GM19324 (cell line): ENCODE results near the gene CLPX.
A peak's percentile ranks its signal among the peaks of the same experiment; 100 is the strongest.
"Not testable (repeated sequence)": the region's sequence is repeated elsewhere in the genome, so short reads cannot be mapped to it uniquely, and the experiment has no call there.

Experiments used
- ATAC-seq: cut with Tn5 transposase; IDR thresholded peaks from one replicate; pipeline ENCODE4 v1.9.1; 2021; ENCODE audit warnings: mild to moderate bottlenecking, moderate library complexity; ENCODE audit not compliant: unreplicated experiment, low FRiP score

Gene CLPX

DNA sequence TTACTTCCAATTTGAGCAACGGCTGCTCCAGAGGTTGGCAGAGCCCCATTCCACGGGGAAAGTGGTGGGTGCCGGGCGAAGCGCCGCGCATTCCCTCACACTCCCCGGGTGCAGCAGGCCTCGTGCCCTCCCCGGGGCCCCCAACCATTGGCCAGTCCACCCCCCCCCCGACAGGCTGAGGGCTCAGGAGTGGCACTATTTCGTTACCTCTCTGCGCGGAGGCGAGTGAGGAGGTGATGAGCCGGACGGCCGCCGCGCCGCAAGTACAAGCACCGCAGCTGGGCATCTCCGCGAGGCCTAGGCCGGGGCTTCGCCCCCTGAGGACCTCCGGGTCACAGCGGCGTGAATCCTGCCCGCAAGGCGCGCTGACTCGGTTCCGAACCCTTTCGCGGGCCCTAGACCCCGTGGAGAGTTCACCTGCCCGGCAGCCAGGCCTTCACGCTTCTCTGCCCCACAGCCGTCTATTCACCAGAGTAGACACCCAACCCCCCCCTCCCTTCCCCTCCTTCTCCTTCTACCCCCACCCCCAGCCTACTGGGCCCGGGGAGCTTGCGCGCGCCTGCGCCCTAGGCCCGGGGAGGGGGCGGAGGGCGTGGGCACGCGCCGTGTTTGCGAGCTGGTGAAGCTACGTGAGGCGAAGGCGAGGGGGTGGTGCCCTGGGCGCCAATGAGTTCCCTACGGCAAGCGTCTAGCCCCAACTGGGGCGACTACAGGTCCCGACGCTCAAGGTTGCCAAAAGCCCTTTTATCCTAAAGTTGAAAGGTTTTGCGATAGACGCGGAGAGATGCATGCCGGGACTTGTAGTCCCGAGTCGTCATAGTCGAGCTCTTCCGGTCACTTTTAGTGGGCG, at the start of gene CLPX:
CLPX (minus strand) TSS at position 475 of the 850 bp plus-strand sequence; CDS start at position 286, 189 bp downstream.
- peak; percentile 85 for ATAC-seq

GRCh38 chr15:65233696-65234095, 48.6 kb upstream of the CLPX start:
- no peak for ATAC-seq

DNA sequence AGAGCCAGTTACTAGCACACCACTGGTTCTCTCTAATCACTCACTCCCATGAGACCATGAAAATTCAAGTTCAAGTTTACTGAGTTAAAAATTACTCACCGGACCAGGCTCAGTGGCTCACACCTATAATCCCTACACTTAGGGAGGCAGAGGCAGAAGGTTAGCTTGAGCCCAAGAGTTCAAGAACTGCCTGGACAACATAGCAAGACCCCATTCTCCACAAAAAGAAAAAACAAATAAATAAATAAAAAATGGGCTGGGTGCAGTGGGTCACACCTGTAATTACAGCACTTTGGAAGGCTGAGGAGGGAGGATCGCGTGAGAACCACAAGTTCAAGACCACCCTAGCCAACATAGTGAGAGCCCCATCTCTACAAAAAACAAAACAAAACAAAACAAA, 47.4 kb upstream of the CLPX start:
- ATAC-seq = no peak

DNA sequence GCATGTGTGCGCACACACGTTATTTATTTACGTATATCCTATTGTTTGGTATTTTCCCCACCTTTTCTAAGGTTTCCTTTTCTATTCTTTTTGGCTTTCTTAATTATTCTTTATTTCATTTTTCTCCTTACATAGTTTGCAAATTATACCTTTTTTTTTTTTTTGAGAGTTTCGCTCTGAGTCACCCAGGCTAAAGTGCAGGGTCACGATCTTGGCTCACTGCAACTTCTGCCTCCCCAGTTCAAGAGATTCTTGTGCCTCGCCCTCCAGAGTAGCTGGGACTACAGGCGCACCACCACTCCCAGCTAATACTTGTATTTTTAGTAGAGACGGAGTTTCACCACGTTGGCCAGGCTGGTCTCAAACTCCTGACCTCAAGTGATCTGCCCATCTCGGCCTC, 46.2 kb upstream of the CLPX start:
- no peak for ATAC-seq

DNA sequence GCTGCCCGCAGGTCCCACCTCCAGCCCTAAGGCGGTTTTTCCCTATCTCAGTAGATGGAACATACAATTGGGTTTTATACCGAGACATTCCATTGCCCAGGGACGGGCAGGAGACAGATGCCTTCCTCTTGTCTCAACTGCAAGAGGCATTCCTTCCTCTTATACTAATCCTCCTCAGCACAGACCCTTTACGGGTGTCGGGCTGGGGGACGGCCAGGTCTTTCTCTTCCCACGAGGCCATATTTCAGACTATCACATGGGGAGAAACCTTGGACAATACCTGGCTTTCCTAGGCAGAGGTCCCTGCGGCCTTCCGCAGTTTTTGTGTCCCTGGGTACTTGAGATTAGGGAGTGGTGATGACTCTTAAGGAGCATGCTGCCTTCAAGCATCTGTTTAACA, 41.8 kb upstream of the CLPX start:
- ATAC-seq = not testable (repeated sequence)

DNA sequence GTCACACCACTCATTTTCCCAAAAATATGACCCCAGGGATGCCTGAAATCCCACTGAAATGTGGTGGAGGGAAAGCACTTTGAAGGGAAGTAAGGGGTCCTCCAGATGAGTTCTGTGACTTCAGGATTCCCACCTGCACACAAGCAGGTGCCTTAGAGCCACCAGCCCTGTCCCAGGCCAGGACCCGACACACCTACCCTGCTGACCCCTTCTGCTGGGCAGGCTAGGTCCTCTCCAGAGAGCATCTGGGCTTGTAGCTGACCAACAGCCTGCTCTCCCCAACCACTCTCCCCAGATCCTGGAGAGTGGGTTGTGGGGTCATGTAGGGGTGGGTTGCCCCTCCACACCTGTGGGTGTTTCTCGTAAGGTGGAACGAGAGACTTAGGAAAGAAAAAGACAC, 41.1 kb upstream of the CLPX start:
- ATAC-seq = no peak

- no peak for ATAC-seq
These were observed 38.9 kb upstream of the CLPX start for GRCh38 chr15:65223996-65224395.

- ATAC-seq = no peak
These were observed 37.7 kb upstream of the CLPX start for GRCh38 chr15:65222891-65223290.

- no peak for ATAC-seq
These were observed 36.6 kb upstream of the CLPX start for GRCh38 chr15:65221697-65222096.

DNA sequence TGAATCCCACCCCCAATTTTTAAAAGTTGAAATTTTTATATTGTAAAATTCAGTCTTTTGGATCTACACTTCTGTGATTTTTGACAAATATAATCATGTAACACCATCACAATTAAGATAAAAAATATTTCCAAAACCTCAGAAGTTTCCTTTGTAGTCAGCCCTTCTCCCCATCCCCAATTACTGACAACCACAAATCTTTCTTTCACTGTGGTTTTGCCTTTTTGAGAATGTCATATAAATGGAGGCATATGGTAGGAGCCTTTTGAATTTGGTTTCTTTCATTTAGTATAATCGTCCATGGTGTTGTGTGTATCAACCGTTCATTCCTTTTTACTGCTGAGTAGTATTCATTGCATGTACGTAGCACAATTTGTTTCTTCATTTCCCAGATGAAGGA, 34.0 kb upstream of the CLPX start:
- no peak for ATAC-seq

GRCh38 chr15:65217526-65218482, 32.7 kb upstream of the CLPX start:
- ATAC-seq = no peak

DNA sequence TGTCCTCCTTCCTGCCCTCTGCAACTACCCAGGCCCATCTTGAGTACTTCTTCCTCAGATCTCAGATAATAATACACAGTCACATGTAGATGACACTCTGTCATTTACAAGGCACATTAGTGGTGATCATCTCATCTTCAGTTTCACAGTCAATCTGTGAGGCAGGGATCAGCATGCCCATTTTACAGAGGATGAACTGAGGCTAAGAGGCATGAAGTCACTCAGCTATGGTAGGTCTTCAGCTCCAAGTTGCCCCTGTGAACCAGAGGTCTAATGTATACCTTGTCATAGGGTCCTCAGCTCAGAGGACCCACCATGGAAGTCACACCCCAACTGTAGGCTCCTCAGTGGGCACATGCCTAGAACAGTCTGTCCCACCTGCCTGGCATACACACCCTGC, 30.4 kb upstream of the CLPX start:
- no peak for ATAC-seq

DNA sequence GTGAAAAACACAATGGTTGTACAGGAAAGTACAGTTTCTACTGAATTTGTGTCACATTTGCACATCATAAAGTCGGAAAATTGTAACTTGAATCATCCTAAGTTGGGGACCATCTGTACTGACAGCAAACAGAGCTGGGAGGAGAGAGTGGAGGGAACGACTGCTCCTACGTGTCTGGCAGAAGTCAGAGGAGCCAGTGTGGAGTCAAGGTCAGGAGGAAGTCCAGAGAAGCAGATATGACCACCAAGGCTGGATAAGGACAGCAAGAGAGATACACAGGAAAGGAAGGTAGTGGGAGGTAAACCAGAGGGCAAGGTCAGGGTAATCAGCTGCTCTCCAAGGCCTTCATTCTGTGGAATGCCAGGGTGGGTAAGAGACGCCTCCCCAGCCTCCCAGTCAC, 28.9 kb upstream of the CLPX start:
- ATAC-seq = no peak

GRCh38 chr15:65213241-65213640, 28.1 kb upstream of the CLPX start:
- no peak for ATAC-seq

GRCh38 chr15:65212097-65212496, 27.0 kb upstream of the CLPX start:
- no peak for ATAC-seq

DNA sequence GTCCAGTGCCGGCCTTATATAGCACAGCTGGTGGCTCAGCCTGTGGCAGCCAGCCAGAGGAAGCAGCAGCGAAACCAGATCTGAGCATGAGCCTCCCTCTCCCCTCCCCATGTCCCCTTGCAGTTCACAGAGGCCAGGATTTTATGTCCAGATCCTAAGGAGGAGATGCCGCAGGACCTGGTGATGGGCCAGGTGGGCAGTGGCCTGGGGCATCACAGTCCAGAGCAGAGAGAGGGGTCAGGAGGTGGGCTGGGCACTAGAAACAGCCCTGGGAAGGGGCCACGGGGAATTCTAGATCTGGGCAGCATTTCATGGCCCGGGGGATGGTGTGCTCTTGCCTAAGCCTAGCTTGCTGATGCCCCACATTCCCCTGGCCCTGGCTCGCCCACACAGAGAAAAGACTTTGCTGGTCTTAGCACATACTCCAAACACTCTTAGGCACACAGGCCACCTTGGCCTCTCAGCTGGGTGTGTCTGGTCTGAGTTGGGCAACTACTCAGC, 26.4 kb upstream of the CLPX start:
- no peak for ATAC-seq

DNA sequence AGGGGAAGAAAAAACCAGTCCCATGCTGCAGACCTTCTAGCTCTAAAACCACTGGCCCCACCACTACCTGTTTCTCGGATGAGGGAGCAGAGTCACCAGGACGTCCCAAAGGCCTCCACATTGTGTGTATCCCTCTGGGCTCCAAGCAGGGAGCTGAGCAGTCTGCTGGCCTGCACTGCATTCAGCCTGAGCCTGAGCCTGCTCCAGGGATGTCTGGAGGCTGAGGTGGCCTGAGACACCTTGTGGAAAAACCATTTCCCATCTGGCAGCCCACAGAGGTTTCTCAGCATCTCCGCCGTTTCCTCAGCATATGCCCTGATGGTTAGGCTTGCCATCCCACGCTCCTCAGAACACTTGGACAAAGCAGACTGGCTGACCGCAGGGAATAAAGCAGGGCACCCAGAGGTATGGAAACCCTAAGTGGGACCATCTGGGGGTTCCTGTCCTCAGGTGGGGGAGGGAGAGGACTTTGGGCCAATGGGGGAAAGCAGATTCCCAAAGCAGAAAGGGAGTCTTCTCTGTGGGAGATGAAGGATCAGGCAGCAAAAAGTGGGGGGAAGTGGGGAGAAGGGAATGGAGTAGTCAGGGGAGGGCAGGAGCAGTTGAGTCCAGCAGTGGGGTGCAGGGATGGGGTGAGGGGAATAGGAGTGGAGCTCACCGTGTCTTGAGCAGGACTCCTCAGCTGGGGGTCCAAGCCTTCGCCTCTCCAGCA, 25.8 kb upstream of the CLPX start, which contains the start of gene CILP:
CILP (minus strand) TSS at position 704 of the 712 bp plus-strand sequence. CDS start 1,718 bp downstream, outside the sequence.
- ATAC-seq = no peak

- ATAC-seq = no peak
These were observed 24.8 kb upstream of the CLPX start for GRCh38 chr15:65209701-65210643.

GRCh38 chr15:65208647-65209046, 23.5 kb upstream of the CLPX start:
- ATAC-seq = no peak
